GM19397 (cell line): ENCODE measurements around the gene FOCAD.
A peak's percentile ranks its signal among the peaks of the same experiment; 100 is the strongest.
"Not testable (repeated sequence)": the region's sequence is repeated elsewhere in the genome, so short reads cannot be mapped to it uniquely, and the experiment has no call there.

ENCODE experiments used
- ATAC-seq: cut with Tn5 transposase; IDR thresholded peaks from one replicate; pipeline ENCODE4 v1.9.1; 2021; ENCODE audit warnings: mild to moderate bottlenecking, moderate library complexity; ENCODE audit not compliant: unreplicated experiment

FOCAD gene

GRCh38 chr9:20684035-20684874 is at the start of gene FOCAD:
Gene FOCAD (plus strand): TSS chr9:20684259. CDS start chr9:20715354, 31,095 bp downstream.
- ATAC-seq = peak; percentile 100

GRCh38 chr9:20634895-20635294 is 49.2 kb upstream of the FOCAD start:
- ATAC-seq = no peak

GRCh38 chr9:20636888-20637440 is 47.1 kb upstream of the FOCAD start:
- no peak for ATAC-seq

- peak; percentile 86 for ATAC-seq
These were observed 43.5 kb upstream of the FOCAD start for GRCh38 chr9:20640331-20641187.

- no peak for ATAC-seq
These were observed 42.0 kb upstream of the FOCAD start for GRCh38 chr9:20642045-20642444.

GRCh38 chr9:20643660-20644059 is 40.4 kb upstream of the FOCAD start:
- no peak for ATAC-seq

- no peak for ATAC-seq
These were observed 37.4 kb upstream of the FOCAD start for GRCh38 chr9:20646656-20647055.

GRCh38 chr9:20649381-20649780 is 34.7 kb upstream of the FOCAD start:
- ATAC-seq = no peak

GRCh38 chr9:20650313-20650712 is 33.7 kb upstream of the FOCAD start:
- no peak for ATAC-seq

- no peak for ATAC-seq
These were observed 33.2 kb upstream of the FOCAD start for GRCh38 chr9:20650750-20651299.

GRCh38 chr9:20651939-20652338 is 32.1 kb upstream of the FOCAD start:
- no peak for ATAC-seq

- not testable (repeated sequence) for ATAC-seq
These were observed 25.8 kb upstream of the FOCAD start for GRCh38 chr9:20658246-20658667.

- no peak for ATAC-seq
These were observed 25.2 kb upstream of the FOCAD start for GRCh38 chr9:20658677-20659473.

GRCh38 chr9:20659474-20659967 is 24.5 kb upstream of the FOCAD start:
- no peak for ATAC-seq

GRCh38 chr9:20662156-20662555 is 21.9 kb upstream of the FOCAD start:
- no peak for ATAC-seq

GRCh38 chr9:20663133-20663532 is 20.9 kb upstream of the FOCAD start:
- ATAC-seq = no peak

GRCh38 chr9:20664501-20664900 is 19.6 kb upstream of the FOCAD start:
- ATAC-seq = no peak

- ATAC-seq = no peak
These were observed 13.7 kb upstream of the FOCAD start for GRCh38 chr9:20670395-20670794.

- ATAC-seq = no peak
These were observed 12.4 kb upstream of the FOCAD start for GRCh38 chr9:20671635-20672034.

- ATAC-seq = not testable (repeated sequence)
These were observed 10.5 kb upstream of the FOCAD start for GRCh38 chr9:20673537-20673936.
